GM18907 (cell line): ENCODE results near the gene NCR2.
"Not testable (repeated sequence)": the region's sequence is repeated elsewhere in the genome, so short reads cannot be mapped to it uniquely, and the experiment has no call there.

Source experiments
- ATAC-seq: cut with Tn5 transposase; IDR thresholded peaks from one replicate; pipeline ENCODE4 v1.9.1; 2021; ENCODE audit warnings: mild to moderate bottlenecking, moderate library complexity; ENCODE audit not compliant: unreplicated experiment

NCR2 gene

GRCh38 chr6:41335296-41335695 lies at the start of gene NCR2:
Gene NCR2 (plus strand): TSS chr6:41335608. CDS start chr6:41335877, 269 bp downstream.
- ATAC-seq = no peak

GRCh38 chr6:41286544-41287346 lies 48.7 kb upstream of the NCR2 start, which contains the start of gene TREM1:
Gene TREM1 (minus strand): TSS chr6:41286682. CDS start chr6:41286655, 27 bp downstream.
- ATAC-seq = no peak

- ATAC-seq = no peak
Measured at GRCh38 chr6:41288030-41288753, 47.2 kb upstream of the NCR2 start.

GRCh38 chr6:41288754-41289129 lies 46.7 kb upstream of the NCR2 start:
- ATAC-seq = no peak

GRCh38 chr6:41289815-41290214 lies 45.6 kb upstream of the NCR2 start:
- no peak for ATAC-seq

GRCh38 chr6:41291717-41292116 lies 43.7 kb upstream of the NCR2 start:
- no peak for ATAC-seq

GRCh38 chr6:41294214-41294872 lies 41.1 kb upstream of the NCR2 start:
- ATAC-seq = no peak

- ATAC-seq = not testable (repeated sequence)
Measured at GRCh38 chr6:41297248-41297647, 38.2 kb upstream of the NCR2 start.

- no peak for ATAC-seq
Measured at GRCh38 chr6:41298785-41299502, 36.5 kb upstream of the NCR2 start.

GRCh38 chr6:41302638-41303037 lies 32.8 kb upstream of the NCR2 start:
- ATAC-seq = no peak

GRCh38 chr6:41306187-41306854 lies 29.1 kb upstream of the NCR2 start:
- ATAC-seq = no peak

- no peak for ATAC-seq
Measured at GRCh38 chr6:41315203-41315602, 20.2 kb upstream of the NCR2 start.

- ATAC-seq = no peak
Measured at GRCh38 chr6:41315943-41316620, 19.3 kb upstream of the NCR2 start.

GRCh38 chr6:41318261-41318653 lies 17.2 kb upstream of the NCR2 start:
- ATAC-seq = no peak

- ATAC-seq = peak; percentile 91
Measured at GRCh38 chr6:41318654-41319565, 16.5 kb upstream of the NCR2 start.

GRCh38 chr6:41321183-41321582 lies 14.2 kb upstream of the NCR2 start:
- no peak for ATAC-seq

- no peak for ATAC-seq
Measured at GRCh38 chr6:41325446-41326066, 9.9 kb upstream of the NCR2 start.

- no peak for ATAC-seq
Measured at GRCh38 chr6:41326092-41326491, 9.3 kb upstream of the NCR2 start.
